HG03469 (cell line): ENCODE measurements around the gene IFI35.
A peak's percentile ranks its signal among the peaks of the same experiment; 100 is the strongest.
"Not testable (repeated sequence)": the region's sequence is repeated elsewhere in the genome, so short reads cannot be mapped to it uniquely, and the experiment has no call there.

ENCODE experiments used
- ATAC-seq: cut with Tn5 transposase; IDR thresholded peaks from one replicate; pipeline ENCODE4 v1.9.1; 2021; ENCODE audit warnings: mild to moderate bottlenecking, moderate library complexity, moderate number of reproducible peaks; ENCODE audit not compliant: unreplicated experiment

The IFI35 gene

GRCh38 chr17:42997390-42997983 lies 9.1 kb upstream of the IFI35 start:
- ATAC-seq = no peak

- ATAC-seq = peak; percentile 78
Observed at GRCh38 chr17:42997984-42998938, 8.3 kb upstream of the IFI35 start, which contains the start of gene RPL27. Gene RPL27, plus strand, starts transcription at chr17:42998419. Its CDS starts 332 bp downstream, at chr17:42998751.

- ATAC-seq = no peak
Observed at GRCh38 chr17:42999003-42999525, 7.5 kb upstream of the IFI35 start.

GRCh38 chr17:43000894-43001293 lies 5.7 kb upstream of the IFI35 start:
- not testable (repeated sequence) for ATAC-seq

- no peak for ATAC-seq
Observed at GRCh38 chr17:43003542-43004172, 2.9 kb upstream of the IFI35 start.

GRCh38 chr17:43010667-43011308 lies 4.2 kb downstream of the IFI35 start:
- no peak for ATAC-seq

GRCh38 chr17:43011728-43012472 lies 5.3 kb downstream of the IFI35 start:
- no peak for ATAC-seq

GRCh38 chr17:43013296-43013695 lies 6.7 kb downstream of the IFI35 start:
- ATAC-seq = no peak

GRCh38 chr17:43014020-43014648 lies 7.5 kb downstream of the IFI35 start:
- ATAC-seq = no peak

- ATAC-seq = no peak
Observed at GRCh38 chr17:43014649-43015542, 8.3 kb downstream of the IFI35 start.

- no peak for ATAC-seq
Observed at GRCh38 chr17:43015579-43015978, 9.0 kb downstream of the IFI35 start.

GRCh38 chr17:43016216-43016615 lies 9.6 kb downstream of the IFI35 start:
- ATAC-seq = no peak

GRCh38 chr17:43018008-43018853 lies 11.6 kb downstream of the IFI35 start:
- ATAC-seq = no peak

- ATAC-seq = no peak
Observed at GRCh38 chr17:43018932-43019331, 12.3 kb downstream of the IFI35 start.

- ATAC-seq = no peak
Observed at GRCh38 chr17:43019418-43019817, 12.8 kb downstream of the IFI35 start.

- no peak for ATAC-seq
Observed at GRCh38 chr17:43020030-43020621, 13.5 kb downstream of the IFI35 start.
